ENCODE data around the gene ZNF417.

DNA sequence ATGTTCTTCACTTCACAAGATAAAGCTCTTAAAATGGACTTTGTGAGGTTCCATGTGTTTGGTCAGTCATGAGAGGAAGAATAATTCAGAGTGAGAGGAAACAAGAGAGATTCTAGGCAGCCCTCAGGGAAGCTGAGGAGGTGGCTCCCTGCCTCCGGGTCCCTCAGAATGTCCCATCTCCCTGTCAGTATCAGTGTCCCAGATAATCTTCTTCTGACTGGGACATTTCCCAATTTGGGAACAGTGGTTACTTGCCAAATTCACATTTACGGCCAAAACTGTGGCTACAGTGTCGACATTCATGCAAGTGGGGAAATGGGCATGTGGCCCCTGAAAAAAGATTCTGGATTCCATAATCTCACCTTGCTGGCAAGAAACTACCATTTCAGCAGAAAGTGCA is 9.0 kb downstream of the ZNF417 start:
- no peak for TF ChIP-seq BHLHE40 (IDR thresholded peaks at IDR 0.05; ENCODE audit: low read depth, low read length)
- TF ChIP-seq, protein P1, sequence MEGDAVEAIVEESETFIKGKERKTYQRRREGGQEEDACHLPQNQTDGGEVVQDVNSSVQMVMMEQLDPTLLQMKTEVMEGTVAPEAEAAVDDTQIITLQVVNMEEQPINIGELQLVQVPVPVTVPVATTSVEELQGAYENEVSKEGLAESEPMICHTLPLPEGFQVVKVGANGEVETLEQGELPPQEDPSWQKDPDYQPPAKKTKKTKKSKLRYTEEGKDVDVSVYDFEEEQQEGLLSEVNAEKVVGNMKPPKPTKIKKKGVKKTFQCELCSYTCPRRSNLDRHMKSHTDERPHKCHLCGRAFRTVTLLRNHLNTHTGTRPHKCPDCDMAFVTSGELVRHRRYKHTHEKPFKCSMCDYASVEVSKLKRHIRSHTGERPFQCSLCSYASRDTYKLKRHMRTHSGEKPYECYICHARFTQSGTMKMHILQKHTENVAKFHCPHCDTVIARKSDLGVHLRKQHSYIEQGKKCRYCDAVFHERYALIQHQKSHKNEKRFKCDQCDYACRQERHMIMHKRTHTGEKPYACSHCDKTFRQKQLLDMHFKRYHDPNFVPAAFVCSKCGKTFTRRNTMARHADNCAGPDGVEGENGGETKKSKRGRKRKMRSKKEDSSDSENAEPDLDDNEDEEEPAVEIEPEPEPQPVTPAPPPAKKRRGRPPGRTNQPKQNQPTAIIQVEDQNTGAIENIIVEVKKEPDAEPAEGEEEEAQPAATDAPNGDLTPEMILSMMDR (conservative IDR thresholded peaks at IDR 0.05; ENCODE audit: low read depth, low read length): no peak
- no peak for TF ChIP-seq RAD21 (IDR thresholded peaks at IDR 0.05; ENCODE audit: low read length)
- no peak for TF ChIP-seq RFX5 (IDR thresholded peaks at IDR 0.05; ENCODE audit: low read depth, low read length)
- TF ChIP-seq NFE2L2 (IDR thresholded peaks at IDR 0.05; ENCODE audit: low read depth, low read length): no peak
- no peak for TF ChIP-seq SMC3 (IDR thresholded peaks at IDR 0.05; ENCODE audit: low read depth, low read length)
- no peak for TF ChIP-seq MAFK (IDR thresholded peaks at IDR 0.05; ENCODE audit: low read depth, low read length)
- TF ChIP-seq MAZ (IDR thresholded peaks at IDR 0.05; ENCODE audit: borderline replicate concordance, low read depth, low read length): no peak
- no peak for TF ChIP-seq POLR2A (IDR thresholded peaks at IDR 0.05; ENCODE audit: low read depth, low read length)

All from IMR-90 (cell line).